HG02678 (cell line): ENCODE results near the gene RANBP1.

Source experiments
- ATAC-seq: cut with Tn5 transposase; IDR thresholded peaks from one replicate; pipeline ENCODE4 v1.9.1; 2021; ENCODE audit warnings: mild to moderate bottlenecking, moderate library complexity; ENCODE audit not compliant: unreplicated experiment

Gene RANBP1

GRCh38 chr22:20087319-20088262 lies 28.3 kb upstream of the RANBP1 start:
- no peak for ATAC-seq

GRCh38 chr22:20088263-20088648 lies 27.6 kb upstream of the RANBP1 start:
- ATAC-seq = no peak

- ATAC-seq = no peak
Observed at GRCh38 chr22:20089226-20089976, 26.5 kb upstream of the RANBP1 start.

GRCh38 chr22:20089977-20090729 lies 25.8 kb upstream of the RANBP1 start:
- ATAC-seq = no peak

GRCh38 chr22:20090730-20091240 lies 25.1 kb upstream of the RANBP1 start:
- no peak for ATAC-seq

- ATAC-seq = no peak
Observed at GRCh38 chr22:20091690-20092476, 24.0 kb upstream of the RANBP1 start.

GRCh38 chr22:20092477-20092854 lies 23.4 kb upstream of the RANBP1 start:
- no peak for ATAC-seq

- no peak for ATAC-seq
Observed at GRCh38 chr22:20093418-20094196, 22.3 kb upstream of the RANBP1 start.

- ATAC-seq = no peak
Observed at GRCh38 chr22:20094197-20094807, 21.6 kb upstream of the RANBP1 start.

GRCh38 chr22:20095521-20095920 lies 20.4 kb upstream of the RANBP1 start:
- ATAC-seq = no peak

GRCh38 chr22:20096574-20097420 lies 19.1 kb upstream of the RANBP1 start:
- no peak for ATAC-seq

- no peak for ATAC-seq
Observed at GRCh38 chr22:20099099-20099711, 16.7 kb upstream of the RANBP1 start.

- no peak for ATAC-seq
Observed at GRCh38 chr22:20101638-20102037, 14.3 kb upstream of the RANBP1 start.

- no peak for ATAC-seq
Observed at GRCh38 chr22:20102203-20102780, 13.6 kb upstream of the RANBP1 start.

- ATAC-seq = no peak
Observed at GRCh38 chr22:20105456-20106204, 10.3 kb upstream of the RANBP1 start.

GRCh38 chr22:20106205-20106848 lies 9.6 kb upstream of the RANBP1 start:
- ATAC-seq = no peak
